ENCODE data around the gene ALPL.

GRCh38 chr1:21577933-21578332, 68.7 kb downstream of the ALPL start:
- TF ChIP-seq CTCF (IDR thresholded peaks at IDR 0.05) (no peak), POLR2A (IDR thresholded peaks at IDR 0.05) (no peak)

All from prostate gland (tissue), 2 donors.